Stimulated activated CD8-positive, alpha-beta memory T cell treated with anti-CD3 and anti-CD28 coated beads, Interleukin-4, amount 100 ng/mL, for 1 hour (primary cell): ENCODE results near the gene IPO9.
"Not testable (repeated sequence)": the region's sequence is repeated elsewhere in the genome, so short reads cannot be mapped to it uniquely, and the experiment has no call there.

Experiments used
- DNase-seq, 2 donors: peaks; one replicate each; pipeline ENCODE4 v3.0.0-alpha.2; 2020; ENCODE audit warnings: low read depth in 2 of 2, low spot score in 1 of 2

Gene IPO9

GRCh38 chr1:201887116-201887866, 58.3 kb downstream of the IPO9 start:
- DNase-seq, result no peak

DNA sequence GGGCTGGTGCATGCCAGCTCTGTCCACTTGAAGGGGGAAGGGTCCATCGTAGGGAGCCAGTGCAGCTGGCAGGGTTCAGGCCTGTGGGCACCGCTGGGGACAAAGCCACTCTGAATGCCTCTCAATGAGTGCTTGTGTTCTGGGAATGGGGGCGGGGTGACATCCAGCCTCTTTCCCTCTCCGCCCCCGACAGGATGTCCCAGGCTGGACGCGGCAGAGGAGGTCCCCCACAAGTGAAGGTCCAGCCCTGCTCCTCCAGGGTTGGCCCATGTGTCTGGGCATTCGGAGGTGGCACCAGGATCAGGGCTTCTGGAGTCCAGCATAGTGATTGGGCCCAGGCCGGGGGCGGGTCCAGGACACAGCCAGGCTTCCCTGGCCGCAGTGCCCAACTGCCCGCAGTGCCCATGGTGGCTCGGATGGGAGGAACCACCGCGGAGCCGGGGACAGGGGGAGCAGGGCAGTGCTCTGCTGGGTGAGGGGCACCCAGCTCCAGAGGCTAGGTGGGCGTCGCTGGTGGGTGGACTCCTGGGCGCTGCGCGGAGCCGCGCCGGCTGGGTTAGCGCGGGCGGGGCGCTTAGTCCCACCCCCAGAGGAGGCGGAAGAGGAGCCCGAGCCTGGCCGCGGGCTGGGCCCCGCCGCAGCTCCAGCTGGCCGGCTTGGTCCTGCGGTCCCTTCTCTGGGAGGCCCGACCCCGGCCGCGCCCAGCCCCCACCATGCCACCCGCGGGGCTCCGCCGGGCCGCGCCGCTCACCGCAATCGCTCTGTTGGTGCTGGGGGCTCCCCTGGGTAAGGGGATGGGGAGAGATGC, 59.5 kb downstream of the IPO9 start, which contains the start of gene SHISA4:
Gene SHISA4 (plus strand): TSS at position 617 of the 808 bp plus-strand sequence. CDS start 97 bp downstream, at position 714.
- no peak for DNase-seq

- DNase-seq, result no peak
Observed at GRCh38 chr1:201889090-201889968, 60.4 kb downstream of the IPO9 start.

DNA sequence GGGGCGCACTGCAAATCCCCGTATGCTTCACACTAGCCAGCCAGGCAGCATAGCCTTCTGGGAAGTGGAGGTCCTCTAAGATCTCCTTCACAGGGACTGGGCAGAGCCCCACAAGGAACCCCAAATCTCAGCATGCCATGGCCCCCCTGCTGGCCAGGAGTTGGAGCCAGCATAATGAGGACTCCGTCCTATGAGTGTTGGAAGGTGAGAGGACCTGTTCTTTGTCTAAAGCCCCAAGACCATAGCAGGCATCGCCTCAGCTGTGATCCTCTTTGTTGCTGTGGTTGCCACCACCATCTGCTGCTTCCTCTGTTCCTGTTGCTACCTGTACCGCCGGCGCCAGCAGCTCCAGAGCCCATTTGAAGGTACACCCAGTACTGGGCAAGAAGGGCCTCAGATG, 61.3 kb downstream of the IPO9 start:
- DNase-seq, result no peak

DNA sequence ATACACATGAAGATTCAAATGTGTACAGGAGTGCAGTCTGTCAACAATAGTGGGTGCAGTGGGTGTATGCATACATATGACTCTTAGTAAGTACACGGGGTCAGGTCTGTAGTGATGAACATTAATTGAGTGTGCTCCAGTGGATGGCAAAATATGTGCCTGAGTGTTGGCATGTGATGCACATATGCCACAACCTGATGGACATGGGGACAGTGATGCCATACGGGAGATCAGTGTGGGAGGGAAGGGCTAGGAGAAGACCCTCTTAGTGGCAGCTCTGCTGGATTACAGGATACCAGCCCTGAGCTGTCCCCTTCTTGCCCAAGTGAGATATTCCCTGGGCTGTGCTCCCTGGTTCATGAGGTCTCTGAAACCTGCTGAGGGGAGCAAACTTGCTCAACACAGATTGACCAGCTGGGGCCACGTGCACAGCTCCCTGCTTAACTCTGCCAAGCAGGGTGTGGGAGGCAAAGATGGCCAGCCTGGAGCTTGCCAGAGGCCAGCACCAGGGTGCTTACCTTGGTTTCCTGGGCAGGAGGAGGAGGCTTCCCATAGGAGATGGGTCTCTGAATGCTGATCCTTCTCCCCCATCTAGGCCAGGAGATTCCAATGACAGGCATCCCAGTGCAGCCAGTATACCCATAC, 62.0 kb downstream of the IPO9 start:
- DNase-seq, result no peak

DNA sequence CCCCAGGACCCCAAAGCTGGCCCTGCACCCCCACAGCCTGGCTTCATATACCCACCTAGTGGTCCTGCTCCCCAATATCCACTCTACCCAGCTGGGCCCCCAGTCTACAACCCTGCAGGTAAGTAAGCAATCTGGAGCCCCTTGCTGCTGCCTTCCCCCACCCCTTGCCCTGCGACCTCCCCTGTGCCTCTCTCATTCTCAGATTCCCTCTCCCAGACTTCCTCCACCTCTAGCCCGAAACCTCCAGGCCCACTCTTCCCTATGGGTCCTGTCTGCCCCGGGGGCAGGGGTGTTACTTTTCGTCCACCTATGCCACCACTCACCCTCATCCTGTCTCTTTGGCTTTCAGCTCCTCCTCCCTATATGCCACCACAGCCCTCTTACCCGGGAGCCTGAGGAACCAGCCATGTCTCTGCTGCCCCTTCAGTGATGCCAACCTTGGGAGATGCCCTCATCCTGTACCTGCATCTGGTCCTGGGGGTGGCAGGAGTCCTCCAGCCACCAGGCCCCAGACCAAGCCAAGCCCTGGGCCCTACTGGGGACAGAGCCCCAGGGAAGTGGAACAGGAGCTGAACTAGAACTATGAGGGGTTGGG, 62.6 kb downstream of the IPO9 start:
- DNase-seq, result no peak

GRCh38 chr1:201892211-201892610, 63.3 kb downstream of the IPO9 start:
- no peak for DNase-seq

- no peak for DNase-seq
Observed at GRCh38 chr1:201893431-201893830, 64.5 kb downstream of the IPO9 start.

- no peak for DNase-seq
Observed at GRCh38 chr1:201894343-201895119, 65.6 kb downstream of the IPO9 start.

DNA sequence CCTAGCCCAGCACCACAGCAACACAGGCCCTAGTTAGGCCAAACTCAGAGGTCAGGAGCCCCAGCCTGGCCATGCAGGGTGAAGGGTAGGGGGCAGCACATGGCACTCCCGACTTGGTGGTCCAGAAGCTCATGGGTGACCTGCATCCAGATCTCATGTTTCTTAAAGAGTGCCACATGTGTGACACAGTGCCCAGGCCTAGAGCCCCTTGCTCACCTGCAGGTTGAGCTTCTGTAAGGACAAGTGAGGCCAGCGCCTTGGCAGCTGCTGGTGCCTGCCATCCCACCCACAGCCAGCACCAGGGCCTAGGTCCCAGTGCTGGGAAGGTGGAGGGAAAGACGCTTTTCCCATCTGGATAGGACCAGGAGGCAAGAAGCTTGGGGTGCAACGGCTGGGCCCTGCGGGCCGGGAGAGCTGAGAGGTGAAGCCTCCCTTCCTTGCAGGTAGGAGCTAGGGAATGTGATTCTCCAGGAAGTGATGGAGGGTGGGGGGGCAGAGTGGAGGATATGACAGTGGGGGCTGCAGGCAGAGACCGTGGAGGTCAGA, 66.2 kb downstream of the IPO9 start:
- DNase-seq, result no peak

DNA sequence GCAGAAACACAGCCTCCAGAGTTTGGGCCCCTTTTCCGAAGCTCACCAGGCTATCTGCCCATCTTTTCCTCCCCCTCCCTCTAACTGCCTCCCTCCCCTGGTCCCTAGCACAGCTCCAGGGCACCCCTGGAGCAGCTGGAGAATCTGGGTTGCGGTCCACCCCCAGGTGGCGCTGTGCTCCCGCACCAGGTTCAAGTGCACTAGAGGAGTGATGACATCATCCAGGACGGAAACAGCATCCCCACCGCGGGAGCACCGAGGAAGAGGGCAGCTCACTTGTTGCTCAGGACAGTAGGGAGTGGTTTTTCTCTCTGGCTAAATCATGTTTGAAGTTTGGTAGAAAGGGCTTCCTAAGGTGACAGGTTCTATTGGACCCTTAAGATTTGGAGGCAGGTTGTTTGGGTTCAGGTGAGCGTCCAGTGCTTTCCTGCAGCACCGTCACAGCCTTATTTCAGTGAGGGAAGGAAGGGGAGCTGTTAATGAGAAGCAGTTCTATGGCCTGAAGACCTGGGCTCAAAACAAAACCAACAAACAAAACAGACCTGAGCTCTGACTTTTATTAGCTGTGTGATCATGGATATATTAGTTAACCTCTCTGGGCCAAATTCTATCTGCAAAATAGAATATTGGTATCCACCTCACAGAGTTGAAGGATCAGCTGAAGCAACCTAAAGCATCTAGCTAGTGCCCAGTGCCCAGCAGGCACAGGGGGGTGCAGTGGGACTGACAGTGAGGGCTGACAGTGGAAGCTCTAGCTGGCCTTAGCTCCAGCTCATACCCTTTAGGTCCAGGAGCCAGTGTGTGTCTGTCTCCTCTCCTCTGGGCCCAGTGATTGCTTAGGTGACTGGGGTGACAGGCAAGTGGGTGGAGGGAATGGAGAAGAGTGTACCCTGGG, 67.2 kb downstream of the IPO9 start:
- peak; percentile 58 to 59 for DNase-seq

DNA sequence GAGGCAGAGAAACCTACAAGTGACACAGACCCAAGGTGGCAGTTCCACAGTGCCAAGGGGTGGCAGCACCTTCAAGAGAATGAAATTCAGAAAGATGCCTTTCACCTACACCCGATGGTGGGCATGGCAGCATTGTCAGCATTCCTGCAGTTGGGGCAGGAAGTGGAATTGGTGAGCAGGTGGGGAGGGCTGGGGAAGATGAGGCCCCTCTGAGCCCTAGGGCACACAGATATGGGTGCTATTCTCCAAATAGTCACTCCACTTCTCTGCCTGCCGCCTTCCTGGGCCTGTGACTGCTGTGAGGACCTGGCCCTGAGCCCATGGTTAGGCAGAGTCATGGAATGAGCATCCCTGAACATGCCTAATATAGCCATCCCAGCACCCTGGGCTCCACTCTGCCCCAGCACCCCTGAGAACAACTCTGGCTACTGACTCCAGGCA, 68.0 kb downstream of the IPO9 start:
- no peak for DNase-seq

- DNase-seq, result no peak
Observed at GRCh38 chr1:201898240-201898894, 69.4 kb downstream of the IPO9 start.

DNA sequence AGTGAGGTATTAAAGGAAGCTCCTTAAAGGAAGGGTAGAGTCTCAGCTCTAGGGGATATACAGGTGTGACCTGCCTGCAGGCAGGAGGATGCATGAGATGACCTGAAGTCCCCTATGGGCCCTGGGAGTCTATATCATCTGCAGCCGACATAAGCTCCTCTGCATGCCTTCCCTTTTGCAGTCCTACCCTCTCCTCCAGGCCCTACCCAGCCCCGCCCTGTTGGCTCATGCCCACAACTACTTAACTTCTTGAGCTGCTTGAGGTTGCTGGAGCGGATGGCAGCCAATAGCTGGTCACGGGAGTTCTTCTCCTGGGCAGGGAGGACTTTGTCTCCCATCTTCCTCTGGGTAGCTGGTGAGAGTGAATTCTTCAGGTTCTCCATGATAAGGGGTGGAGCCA, 70.0 kb downstream of the IPO9 start:
- no peak for DNase-seq

GRCh38 chr1:201899683-201900429, 70.9 kb downstream of the IPO9 start:
- no peak for DNase-seq

- no peak for DNase-seq
Observed at GRCh38 chr1:201900476-201900875, 71.5 kb downstream of the IPO9 start.

- not testable (repeated sequence) for DNase-seq
Observed at GRCh38 chr1:201901036-201901435, 72.1 kb downstream of the IPO9 start.
